GM18951 (cell line): ENCODE measurements around the gene ATP2B3.
A peak's percentile ranks its signal among the peaks of the same experiment; 100 is the strongest.

Source experiments
- POLR2A ChIP-seq: IDR thresholded peaks from 4 replicates; pipeline ENCODE4 v1.6.1; 2011; ENCODE audit warnings: mild to moderate bottlenecking; ENCODE audit not compliant: insufficient read length, insufficient read depth; ENCODE audit errors: extremely low read depth
- in situ Hi-C: fragments of 300-500 bp; cut with MboI; formaldehyde crosslinking; loops from one replicate; pipeline ENCODE4 v1.12.0; 2022; ENCODE audit warnings: low sequenced_read_pairs, mixed read lengths, inconsistent platforms; ENCODE audit not compliant: unreplicated experiment

Gene ATP2B3

DNA sequence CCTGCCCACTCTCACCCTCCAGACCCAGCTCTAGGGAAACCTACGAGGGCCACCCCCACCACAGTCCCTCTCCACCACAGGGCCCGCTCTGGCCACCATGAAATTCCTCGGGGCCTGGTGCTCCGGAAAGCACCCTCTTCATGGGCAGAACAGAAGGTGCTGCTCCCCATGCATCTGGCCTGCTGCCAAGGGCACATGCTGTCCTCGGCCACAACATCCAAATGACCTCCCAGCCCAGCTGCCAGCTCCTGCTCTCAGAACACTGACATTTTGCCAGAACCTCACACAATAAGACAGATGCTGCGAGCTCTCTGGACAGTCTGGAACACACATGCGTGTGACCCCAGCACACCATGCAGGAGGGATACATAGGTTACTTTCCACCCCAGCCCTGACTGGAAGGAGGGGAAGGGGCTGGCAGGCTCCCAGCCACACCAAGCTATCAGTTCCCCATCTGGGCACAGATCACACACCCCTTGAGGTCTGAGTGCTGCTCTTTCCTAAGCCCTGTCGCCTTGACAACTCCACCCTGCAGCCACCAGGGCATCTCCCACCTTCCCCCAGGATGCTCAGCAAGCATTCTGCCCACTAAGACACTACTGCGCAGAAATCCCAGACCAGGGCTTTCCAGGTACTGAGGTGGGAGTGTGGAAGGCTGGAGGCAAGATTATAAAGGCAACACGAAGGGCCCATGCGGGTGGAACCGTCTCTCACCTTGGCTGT is 75.7 kb downstream of the ATP2B3 start:
- in situ Hi-C loops = no loop called here
- no peak for TF ChIP-seq POLR2A

DNA sequence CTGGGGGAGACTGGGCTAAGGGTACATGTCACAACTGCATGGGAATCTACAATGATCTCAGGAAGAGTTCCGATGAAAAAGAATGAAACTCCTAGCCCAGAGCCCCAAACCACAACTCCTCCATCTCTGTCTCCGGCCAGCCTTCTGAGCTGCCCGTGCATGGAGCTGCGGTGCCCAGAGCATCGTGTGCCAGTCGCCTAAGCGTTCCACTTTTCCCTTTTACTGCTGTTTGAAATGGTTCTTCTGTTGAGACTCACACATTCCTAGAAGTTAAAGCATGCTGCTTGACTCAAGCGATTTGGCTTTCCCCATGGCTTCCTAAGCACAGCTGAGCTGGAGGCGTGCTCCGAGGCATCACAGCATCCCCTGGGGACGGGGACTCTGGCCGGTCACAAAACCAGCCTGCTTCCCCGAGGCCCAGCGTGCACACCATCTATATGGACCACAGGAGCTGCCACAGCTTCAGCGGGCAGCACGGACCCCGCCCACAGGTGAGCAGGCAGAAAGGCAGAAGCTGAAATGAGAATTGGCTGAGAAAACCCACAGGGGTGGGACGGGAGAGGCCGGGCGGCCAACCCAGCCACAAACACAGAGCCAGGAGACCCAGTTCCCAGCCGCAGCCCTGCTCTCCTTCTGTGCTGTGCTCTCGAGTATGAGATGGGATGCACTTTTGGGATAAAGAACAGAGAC is 76.5 kb downstream of the ATP2B3 start:
- in situ Hi-C loops = no loop called here
- no peak for TF ChIP-seq POLR2A

GRCh38 chrX:153595387-153595786 is 77.9 kb downstream of the ATP2B3 start:
- in situ Hi-C loops = no loop called here
- TF ChIP-seq POLR2A = no peak

- no peak for TF ChIP-seq POLR2A
- in situ Hi-C loops = no loop called here
Measured at GRCh38 chrX:153595859-153596857, 78.7 kb downstream of the ATP2B3 start.

DNA sequence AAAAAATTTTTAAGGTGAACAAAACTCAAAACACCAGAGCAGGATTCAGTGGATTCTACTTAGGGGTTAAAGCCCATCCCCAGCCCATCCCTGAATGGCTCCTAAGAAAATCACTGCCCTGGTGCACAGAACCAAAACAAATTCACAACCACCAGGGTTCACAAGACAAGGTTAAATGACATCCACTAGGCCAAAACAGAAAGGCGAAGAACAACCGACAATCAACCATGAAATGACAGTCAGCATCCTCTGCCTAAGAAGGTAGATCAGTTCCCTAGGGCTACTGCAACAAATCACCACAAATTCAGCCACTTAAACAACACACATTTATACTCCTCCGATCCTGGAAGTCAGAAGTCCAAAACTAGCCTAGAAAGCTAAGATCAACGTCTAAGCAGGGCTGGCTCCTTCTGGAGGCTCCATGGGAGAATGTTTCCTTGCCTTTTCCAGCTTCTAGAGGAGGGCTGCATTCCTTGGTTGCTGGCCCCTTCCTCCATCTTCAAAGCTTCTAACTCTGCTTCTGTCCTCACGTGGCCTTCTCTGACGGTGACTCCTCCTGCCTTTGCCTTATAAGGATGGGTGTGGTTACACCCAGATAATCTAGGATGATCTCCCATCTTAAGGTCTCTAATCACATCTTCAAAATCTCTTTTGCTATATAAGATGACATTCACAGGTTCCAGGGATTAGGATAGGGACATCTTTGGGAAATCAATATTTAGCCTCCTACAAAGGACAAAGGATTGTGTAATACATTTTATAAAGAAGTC is 79.7 kb downstream of the ATP2B3 start:
- TF ChIP-seq POLR2A = no peak
- in situ Hi-C loops = no loop called here

DNA sequence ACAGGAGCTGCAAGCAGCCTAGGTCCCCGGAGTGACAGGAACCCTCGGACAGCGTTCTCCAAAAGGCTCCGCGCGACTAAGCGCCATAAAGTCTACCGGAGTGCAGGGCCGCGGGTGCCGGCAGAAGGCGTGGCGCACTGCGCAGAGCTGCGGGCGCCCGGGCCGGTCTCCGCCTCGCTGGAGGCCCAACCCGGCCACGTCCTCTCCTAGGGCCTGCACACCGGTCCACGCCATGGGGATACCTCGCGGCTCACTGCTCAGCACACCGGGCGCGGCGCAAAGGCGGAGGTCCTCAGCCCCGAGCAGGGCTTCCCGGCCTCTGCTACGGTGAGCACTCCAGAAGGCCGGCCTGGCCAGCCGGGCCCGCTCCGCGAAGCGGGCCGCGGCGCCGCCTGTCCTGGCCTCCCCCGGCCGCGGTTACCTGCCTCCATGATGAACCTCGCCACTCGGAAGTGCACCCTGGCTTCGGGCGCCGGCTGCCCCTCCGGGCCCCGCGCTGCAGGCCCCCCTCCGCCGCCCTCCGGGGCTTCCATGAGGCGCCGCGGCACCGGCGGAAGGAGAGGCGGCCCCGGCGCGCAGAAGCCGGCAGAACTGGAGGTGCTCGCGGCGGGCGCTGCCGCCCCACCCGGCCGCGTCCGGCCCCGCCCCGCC is 81.2 kb downstream of the ATP2B3 start, which contains the start of gene CCNQ:
CCNQ (minus strand) TSS at position 599 of the 651 bp plus-strand sequence; CDS start at position 533, 66 bp downstream.
- TF ChIP-seq POLR2A = peak; percentile 64
- in situ Hi-C loops = no loop called here

- in situ Hi-C loops = no loop called here
Measured at GRCh38 chrX:153599192-153600031, 82.0 kb downstream of the ATP2B3 start.

GRCh38 chrX:153600032-153600373 is 82.6 kb downstream of the ATP2B3 start:
- in situ Hi-C loops = no loop called here
- no peak for TF ChIP-seq POLR2A

More at GRCh38 chrX:153599192-153600031, 82.0 kb downstream of the ATP2B3 start:
- TF ChIP-seq POLR2A = peak; percentile 2

DNA sequence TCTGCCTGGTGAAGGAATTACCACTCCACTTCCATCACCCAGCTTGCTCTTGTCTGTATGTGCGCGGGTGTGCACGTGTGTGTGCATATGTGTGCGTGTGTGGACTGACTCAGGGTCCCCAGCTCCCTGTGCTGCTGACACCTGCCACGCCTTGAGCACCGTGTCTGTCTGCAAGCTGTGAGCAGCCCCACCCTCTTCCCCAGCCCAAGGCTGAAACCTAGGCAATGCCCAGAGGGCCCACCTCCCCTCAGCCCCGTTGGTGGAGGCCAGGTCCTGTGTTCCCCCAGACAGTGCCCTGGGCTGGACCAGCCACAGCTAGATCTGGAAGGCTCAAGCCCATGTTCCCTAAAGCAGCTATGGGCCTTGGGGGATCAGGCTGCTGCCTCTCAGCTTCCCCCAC is 83.5 kb downstream of the ATP2B3 start:
- TF ChIP-seq POLR2A = no peak
- in situ Hi-C loops = no loop called here

GRCh38 chrX:153601511-153602110 is 84.2 kb downstream of the ATP2B3 start:
- in situ Hi-C loops = no loop called here
- no peak for TF ChIP-seq POLR2A

- in situ Hi-C loops = no loop called here
- TF ChIP-seq POLR2A = no peak
Measured at GRCh38 chrX:153602601-153603000, 85.2 kb downstream of the ATP2B3 start.
